ENCODE data around the gene CCDC57.
A peak's percentile ranks its signal among the peaks of the same experiment; 100 is the strongest.

CCDC57 gene

GRCh38 chr17:82184761-82185160, 27.9 kb downstream of the CCDC57 start:
- no peaks in the 10 kb centered on the region for H3K4me1 Mint-ChIP-seq
- no peak overlapping the region for H3K27ac Mint-ChIP-seq
- no peaks in the 10 kb centered on the region for H3K9me3 Mint-ChIP-seq
- no peaks in the 10 kb centered on the region for H3K27me3 Mint-ChIP-seq (ENCODE audit: low read depth)
- TF ChIP-seq CTCF (IDR thresholded peaks at IDR 0.05; ENCODE audit: unreplicated experiment in 3 of 3), result no peak
- peaks cover 37% of the 10 kb centered on the region for H3K36me3 Mint-ChIP-seq (ENCODE audit: low read depth)
- H3K4me3 Mint-ChIP-seq, result no peak overlapping the region

- TF ChIP-seq CTCF (IDR thresholded peaks at IDR 0.05; ENCODE audit: unreplicated experiment in 3 of 3), result no peak
- H3K9me3 Mint-ChIP-seq, result no peaks in the 10 kb centered on the region
- H3K27me3 Mint-ChIP-seq (ENCODE audit: low read depth), result no peaks in the 10 kb centered on the region
- peaks cover 51% of the 10 kb centered on the region for H3K36me3 Mint-ChIP-seq (ENCODE audit: low read depth)
- H3K27ac Mint-ChIP-seq, result no peak overlapping the region
- no peaks in the 10 kb centered on the region for H3K4me1 Mint-ChIP-seq
- no peak overlapping the region for H3K4me3 Mint-ChIP-seq
Observed at GRCh38 chr17:82180776-82181528, 31.7 kb downstream of the CCDC57 start.

- no peak overlapping the region for H3K27ac Mint-ChIP-seq
- H3K36me3 Mint-ChIP-seq (ENCODE audit: low read depth), result peaks cover 57% of the 10 kb centered on the region
- TF ChIP-seq CTCF (IDR thresholded peaks at IDR 0.05; ENCODE audit: unreplicated experiment in 3 of 3), result no peak
- no peaks in the 10 kb centered on the region for H3K4me1 Mint-ChIP-seq
- H3K4me3 Mint-ChIP-seq, result no peak overlapping the region
- H3K27me3 Mint-ChIP-seq (ENCODE audit: low read depth), result peaks cover 3% of the 10 kb centered on the region
- H3K9me3 Mint-ChIP-seq, result no peaks in the 10 kb centered on the region
Observed at GRCh38 chr17:82179946-82180475, 32.6 kb downstream of the CCDC57 start.

- H3K27me3 Mint-ChIP-seq (ENCODE audit: low read depth), result peaks cover 9% of the 10 kb centered on the region
- no peak for TF ChIP-seq CTCF (IDR thresholded peaks at IDR 0.05; ENCODE audit: unreplicated experiment in 3 of 3)
- peak overlapping the region in 1 of 3 experiments; percentile 29 for H3K27ac Mint-ChIP-seq
- H3K4me3 Mint-ChIP-seq, result no peak overlapping the region
- peaks cover 60% of the 10 kb centered on the region for H3K36me3 Mint-ChIP-seq (ENCODE audit: low read depth)
- H3K4me1 Mint-ChIP-seq, result no peaks in the 10 kb centered on the region
- no peaks in the 10 kb centered on the region for H3K9me3 Mint-ChIP-seq
Observed at GRCh38 chr17:82179412-82179811, 33.2 kb downstream of the CCDC57 start.

DNA sequence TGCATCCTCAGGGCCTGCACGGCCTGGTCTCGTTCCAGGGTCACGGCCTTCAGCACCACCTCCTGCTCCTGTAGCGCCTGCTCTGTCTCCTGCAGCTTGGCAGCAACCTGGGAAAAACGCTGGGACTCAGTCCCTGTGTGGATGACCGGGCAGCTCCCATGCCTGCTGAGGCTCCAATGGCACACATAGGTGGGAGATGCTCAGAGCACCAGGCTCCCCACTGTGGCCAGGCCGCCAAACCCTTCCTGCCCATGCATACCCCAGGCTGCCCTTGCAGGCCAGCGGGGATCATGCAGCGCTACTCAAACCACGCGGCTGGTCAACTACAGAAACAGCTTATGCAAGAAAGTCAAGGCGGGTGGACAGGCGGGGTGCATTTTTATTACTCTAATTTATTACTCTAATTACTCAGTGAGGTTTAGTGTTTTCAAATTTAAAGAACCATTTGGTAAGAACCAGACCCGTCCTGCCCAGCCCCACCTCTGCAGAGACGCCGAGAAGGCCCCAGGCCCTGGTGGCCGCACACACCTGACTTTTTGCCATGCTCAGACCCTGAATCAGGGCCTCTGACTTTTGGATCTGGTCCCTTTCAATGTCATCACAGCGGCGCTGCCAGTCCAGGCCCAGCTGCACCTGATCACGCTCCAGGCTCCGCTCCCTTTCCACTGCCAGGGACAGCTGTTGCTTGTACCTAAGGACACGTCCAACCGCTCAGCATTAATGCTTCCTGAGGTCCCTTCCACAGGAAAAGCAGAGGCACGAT, 34.0 kb downstream of the CCDC57 start:
- Mint-ChIP-seq H3K4me3 (no peak overlapping the region), H3K27ac (peak overlapping the region in 1 of 3 experiments; percentile 29), H3K4me1 (no peaks in the 10 kb centered on the region), H3K9me3 (no peaks in the 10 kb centered on the region), H3K27me3 (ENCODE audit: low read depth) (peaks cover 13% of the 10 kb centered on the region), H3K36me3 (ENCODE audit: low read depth) (peaks cover 56% of the 10 kb centered on the region)
- no peak for TF ChIP-seq CTCF (IDR thresholded peaks at IDR 0.05; ENCODE audit: unreplicated experiment in 3 of 3)

All from nephron (organoid).